ENCODE data around the gene AP2A2.

AP2A2 gene

GRCh38 chr11:1010551-1011319 lies 85.1 kb downstream of the AP2A2 start:
- no peak for DNase-seq (ENCODE audit: low read depth)
- H3K4me3 ChIP-seq (replicated peaks; ENCODE audit: low read depth, low read length), result no peak overlapping the region
- no peak for TF ChIP-seq CTCF (IDR thresholded peaks at IDR 0.05; ENCODE audit: low read length, missing control alignments)

GRCh38 chr11:1011320-1011698 lies 85.6 kb downstream of the AP2A2 start:
- TF ChIP-seq CTCF (IDR thresholded peaks at IDR 0.05; ENCODE audit: low read length, missing control alignments), result no peak
- no peak for DNase-seq (ENCODE audit: low read depth)
- no peak overlapping the region for H3K4me3 ChIP-seq (replicated peaks; ENCODE audit: low read depth, low read length)

GRCh38 chr11:1012291-1012690 lies 86.6 kb downstream of the AP2A2 start:
- no peak for DNase-seq (ENCODE audit: low read depth)
- H3K4me3 ChIP-seq (replicated peaks; ENCODE audit: low read depth, low read length), result no peak overlapping the region
- no peak for TF ChIP-seq CTCF (IDR thresholded peaks at IDR 0.05; ENCODE audit: low read length, missing control alignments)

- DNase-seq (ENCODE audit: low read depth), result no peak
- TF ChIP-seq CTCF (IDR thresholded peaks at IDR 0.05; ENCODE audit: low read length, missing control alignments), result no peak
- no peak overlapping the region for H3K4me3 ChIP-seq (replicated peaks; ENCODE audit: low read depth, low read length)
Observed at GRCh38 chr11:1012740-1013630, 87.3 kb downstream of the AP2A2 start.

- no peak for DNase-seq (ENCODE audit: low read depth)
- no peak for TF ChIP-seq CTCF (IDR thresholded peaks at IDR 0.05; ENCODE audit: low read length, missing control alignments)
Observed at GRCh38 chr11:1013631-1013935, 87.9 kb downstream of the AP2A2 start.

GRCh38 chr11:1014276-1014675 lies 88.6 kb downstream of the AP2A2 start:
- no peak for TF ChIP-seq CTCF (IDR thresholded peaks at IDR 0.05; ENCODE audit: low read length, missing control alignments)
- H3K4me3 ChIP-seq (replicated peaks; ENCODE audit: low read depth, low read length), result no peak overlapping the region
- no peak for DNase-seq (ENCODE audit: low read depth)

More at GRCh38 chr11:1013631-1013935, 87.9 kb downstream of the AP2A2 start:
- no peak overlapping the region for H3K4me3 ChIP-seq (replicated peaks; ENCODE audit: low read depth, low read length)

Measured in fibroblast of pulmonary artery (primary cell).